Esophagus mucosa (tissue), 1 donor: ENCODE data around the gene LGI4. TPM values are rescaled to one million over a fixed set of nuclear protein-coding genes. Genes with fewer than 3 reads are reported as not detected.

Experiments
- ATAC-seq: fragments of 200-7000 bp; cut with Tn5 transposase; one replicate; pipeline ENCODE4 v1.9.1; 2020
- total RNA-seq: library from RNA; stranded (reverse); gene quantifications from one replicate; pipeline ENCODE4 v1.2.4, GENCODE V29; 2023
- donor health status: DM: yes; HTN: yes; CAD: no.

The LGI4 gene
- total RNA-seq, 1 donor from 2014 or later: 1.4 TPM

DNA sequence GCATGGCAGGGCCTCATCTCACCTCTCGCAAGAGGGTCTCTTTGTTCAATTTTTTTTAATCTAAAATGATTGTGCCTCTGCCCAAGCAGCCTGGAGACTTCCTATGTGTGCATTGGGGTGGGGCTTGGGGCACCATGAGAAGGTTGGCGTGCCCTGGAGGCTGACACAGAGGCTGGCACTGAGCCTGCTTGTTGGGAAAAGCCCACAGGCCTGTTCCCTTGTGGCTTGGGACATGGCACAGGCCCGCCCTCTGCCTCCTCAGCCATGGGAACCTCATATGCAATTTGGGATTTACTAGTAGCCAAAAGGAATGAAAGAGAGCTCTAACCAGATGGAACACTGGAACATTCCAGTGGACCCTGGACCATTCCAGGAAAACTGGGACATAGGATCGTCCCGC is 11.3 kb downstream of the LGI4 start:
- ATAC-seq: peak; percentile 5

DNA sequence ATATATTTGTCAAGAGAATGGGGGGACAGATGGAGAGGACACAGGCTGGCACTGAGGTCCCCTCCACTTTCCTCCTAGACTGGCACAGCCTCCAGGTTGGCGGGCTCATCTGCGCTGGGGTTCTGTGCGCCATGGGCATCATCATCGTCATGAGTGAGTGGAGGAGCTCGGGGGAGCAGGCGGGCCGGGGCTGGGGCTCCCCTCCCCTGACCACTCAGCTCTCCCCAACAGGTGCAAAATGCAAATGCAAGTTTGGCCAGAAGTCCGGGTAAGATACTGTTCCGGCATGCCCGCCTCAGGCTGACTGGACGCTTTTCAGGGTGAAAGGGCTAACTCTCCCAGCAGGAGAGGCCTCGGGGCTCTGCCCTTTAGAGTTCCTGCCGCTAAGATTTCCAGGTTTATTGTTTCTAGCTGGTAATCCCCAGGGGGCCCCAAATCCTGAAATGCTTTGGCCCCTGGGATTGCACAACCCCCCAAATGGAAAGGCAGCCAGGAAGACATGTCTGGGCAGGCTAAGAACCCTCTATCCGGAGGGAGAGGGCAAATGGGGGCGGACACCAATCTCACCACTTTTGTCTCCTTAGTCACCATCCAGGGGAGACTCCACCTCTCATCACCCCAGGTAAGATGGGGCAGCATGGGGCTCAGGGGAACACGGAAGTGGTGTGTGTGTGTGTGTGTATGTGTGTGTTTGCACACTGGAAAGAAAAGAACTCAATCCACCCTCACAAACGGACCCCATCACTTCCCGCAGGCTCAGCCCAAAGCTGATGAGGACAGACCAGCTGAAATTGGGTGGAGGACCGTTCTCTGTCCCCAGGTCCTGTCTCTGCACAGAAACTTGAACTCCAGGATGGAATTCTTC is 11.9 kb downstream of the LGI4 start:
- ATAC-seq: peak; percentile 30

DNA sequence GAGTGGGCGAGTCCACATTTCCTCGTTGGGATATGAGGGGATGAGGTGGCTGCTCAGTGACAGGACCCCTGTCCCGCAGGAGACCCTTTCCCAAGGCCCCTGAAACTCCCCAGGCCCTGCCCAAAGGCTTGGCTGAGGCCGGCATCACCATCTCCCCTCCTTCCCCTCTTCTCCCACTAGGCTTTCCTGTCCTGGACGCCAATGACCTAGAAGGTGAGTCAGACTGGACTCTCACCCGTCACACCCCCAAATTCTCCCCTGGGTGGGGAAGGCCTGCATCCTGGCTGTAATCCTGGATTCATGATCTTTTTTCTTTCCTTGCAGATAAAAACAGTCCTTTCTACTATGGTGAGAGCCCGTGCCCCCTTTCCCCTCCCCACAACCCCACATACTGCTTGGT is 14.0 kb downstream of the LGI4 start:
- no peak for ATAC-seq

DNA sequence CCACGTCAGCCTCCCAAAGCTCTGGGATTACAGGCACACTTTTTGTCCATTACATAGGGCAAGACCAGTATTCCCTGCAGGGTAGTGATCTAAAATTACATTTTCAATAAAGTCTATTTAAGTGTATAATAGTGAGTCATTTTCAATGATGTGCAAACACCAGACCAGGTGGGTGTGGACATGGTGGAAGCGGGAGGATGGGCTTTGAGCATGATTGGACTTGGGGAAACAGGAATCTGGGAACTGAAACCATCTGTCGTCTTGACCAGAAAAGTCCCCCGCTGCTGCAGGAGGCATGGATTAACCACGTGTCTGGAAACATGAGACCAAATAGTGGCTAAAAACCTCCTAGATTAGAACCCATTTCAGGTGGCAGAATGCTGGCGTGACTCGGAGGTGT is 14.4 kb downstream of the LGI4 start:
- peak; percentile 30 for ATAC-seq

DNA sequence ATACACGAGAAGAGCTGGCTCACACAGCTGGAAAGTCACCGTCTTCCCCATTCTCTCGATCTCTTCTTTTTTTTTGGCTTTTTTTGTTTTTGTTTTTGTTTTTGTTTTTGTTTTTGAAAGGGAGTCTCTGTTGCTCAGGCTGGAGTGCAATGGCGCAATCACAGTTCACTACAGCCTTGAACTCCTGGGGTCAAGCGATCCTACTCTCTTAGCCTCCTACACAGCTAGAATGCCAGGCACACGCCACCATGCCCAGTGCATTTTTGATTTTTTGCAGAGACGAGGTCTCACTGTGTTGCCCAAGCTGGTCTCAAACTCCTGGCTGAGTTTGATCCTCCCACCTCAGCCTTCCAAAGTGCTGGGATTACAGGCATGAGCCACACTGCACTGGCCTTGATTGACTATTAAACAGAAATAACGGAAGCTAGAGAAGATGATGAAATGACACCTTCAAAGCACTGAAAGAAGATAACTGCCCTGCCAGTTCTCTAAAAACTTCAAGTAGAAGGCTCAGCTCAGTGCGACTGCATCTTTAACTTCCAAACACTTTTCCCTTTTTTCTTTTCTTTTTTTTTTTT is 15.2 kb downstream of the LGI4 start:
- no peak for ATAC-seq

DNA sequence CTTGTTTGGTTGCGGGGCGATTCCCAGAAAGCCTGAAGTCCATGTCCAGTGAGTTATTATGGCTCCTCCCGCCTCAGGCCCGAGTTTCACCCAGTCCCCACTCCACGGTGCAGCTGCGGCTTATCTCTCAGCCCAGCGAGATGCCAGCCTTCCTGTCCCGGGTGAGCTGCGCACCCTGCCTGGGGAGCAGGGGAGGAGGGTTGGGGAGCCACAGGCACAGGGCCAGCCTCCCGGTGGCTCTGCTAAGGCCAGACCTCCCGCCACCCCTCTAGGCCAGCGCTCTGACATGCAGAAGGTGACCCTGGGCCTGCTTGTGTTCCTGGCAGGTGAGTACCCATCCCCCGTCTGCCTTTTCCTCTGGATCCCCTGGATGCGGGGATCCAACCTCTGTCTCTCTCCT is 15.8 kb downstream of the LGI4 start:
- ATAC-seq: no peak

DNA sequence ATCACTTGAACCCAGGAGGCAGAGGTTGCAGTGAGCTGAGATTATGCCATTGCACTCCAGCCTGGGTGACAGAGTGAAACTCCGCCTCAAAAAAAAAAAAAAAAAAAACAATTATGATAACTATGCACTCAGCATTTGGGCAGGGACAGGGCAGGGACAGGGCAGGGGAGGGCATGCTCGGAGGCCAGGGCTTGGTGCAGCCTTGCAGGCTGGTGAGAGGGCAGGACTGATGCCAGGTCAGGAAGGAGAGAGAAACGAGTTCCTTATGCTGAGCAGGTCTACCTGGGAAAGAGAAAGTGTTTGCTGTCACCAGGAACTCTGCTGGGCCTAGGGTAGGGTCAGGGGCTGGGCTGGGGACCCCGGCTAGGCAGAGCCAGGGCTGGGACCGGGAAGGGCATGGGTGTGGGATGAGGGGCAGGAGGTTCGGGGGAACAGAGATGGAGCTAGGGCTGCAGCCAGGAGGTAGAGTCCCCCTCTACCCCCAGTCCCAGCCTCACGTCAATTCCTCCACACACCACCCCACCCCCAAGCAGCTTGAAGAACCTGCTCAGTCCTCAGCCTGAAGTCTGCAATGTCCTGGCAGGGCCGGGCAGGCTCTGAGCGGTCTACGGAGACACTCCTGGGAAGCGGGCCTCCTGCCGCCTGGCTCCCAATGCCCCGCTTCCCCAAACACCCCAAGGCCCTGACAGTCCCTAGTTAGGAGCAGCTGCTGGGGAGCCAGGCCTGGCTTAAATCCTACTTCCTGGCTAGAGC is 16.4 kb downstream of the LGI4 start:
- peak; percentile 73 for ATAC-seq

DNA sequence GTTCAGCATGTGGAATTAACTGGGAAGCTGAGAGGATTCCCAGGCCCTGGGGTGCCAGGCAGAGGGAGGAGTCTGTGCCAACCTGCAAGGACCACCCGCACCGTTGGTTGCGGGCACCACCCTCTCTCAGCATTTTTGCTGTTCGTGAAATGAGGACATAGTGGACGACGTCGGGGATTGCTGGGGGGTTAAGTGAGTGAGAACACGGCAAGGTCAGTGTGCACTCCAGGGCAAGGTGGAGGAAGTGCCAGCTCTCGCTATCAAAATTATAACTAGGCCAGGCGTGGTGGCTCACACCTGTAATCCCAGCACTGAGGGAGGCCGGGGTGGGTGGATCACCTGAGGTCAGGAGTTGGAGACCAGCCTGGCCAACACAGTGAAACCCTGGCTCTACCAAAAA is 17.1 kb downstream of the LGI4 start:
- peak; percentile 1 for ATAC-seq

DNA sequence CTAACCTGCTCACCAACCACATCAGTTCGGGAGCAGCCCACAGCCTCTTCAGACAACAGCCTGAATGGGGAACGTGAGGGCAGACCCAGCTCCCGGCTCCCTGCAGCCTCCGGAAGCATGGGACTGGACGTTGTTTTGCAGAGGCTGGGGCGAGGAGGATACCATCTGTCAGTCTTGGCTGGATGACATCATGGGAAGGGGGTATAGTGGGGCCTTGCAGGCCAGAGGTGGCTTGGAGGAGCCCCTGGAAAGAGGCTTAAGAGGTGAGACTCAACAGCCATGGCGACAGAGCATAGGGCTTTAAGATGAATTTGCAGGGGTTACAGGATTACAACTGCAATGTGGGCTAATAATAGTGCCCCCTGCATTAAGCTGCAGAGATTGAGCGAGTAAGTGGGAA is 17.7 kb downstream of the LGI4 start:
- ATAC-seq: no peak

DNA sequence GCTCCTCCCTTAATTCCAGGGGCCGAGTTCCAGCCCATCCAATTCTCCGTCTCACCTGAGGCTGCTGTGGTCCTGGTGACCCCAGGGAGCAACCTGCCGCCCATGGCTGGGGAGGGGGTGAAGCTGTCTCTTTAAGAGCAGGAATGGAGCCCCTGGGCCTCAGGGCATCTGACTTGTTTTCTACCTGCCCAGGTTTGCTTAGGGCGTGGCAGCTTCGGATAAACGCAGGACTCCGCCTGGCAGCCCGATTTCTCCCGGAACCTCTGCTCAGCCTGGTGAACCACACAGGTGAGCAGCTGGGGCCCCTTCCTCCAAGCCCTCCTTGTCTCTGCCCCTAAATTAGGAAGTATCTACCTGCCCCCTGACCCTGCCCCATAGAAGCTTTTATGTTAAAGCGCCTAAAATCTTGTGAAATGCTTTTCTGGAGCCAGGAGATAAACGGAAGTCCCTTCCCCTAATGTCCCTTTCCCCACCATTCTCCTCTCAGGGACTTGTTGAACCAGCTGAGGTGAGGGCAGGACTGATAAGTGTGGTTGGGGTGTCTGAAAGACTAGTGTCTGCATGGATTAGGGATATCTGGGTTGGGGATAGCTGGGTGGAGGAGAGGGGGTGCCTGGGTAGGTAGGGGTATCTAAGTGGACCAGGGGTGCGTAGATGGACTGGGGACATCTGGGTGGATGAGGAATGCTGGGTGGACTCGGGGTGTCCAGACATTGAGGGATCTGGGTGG is 18.6 kb downstream of the LGI4 start:
- peak; percentile 43 for ATAC-seq

DNA sequence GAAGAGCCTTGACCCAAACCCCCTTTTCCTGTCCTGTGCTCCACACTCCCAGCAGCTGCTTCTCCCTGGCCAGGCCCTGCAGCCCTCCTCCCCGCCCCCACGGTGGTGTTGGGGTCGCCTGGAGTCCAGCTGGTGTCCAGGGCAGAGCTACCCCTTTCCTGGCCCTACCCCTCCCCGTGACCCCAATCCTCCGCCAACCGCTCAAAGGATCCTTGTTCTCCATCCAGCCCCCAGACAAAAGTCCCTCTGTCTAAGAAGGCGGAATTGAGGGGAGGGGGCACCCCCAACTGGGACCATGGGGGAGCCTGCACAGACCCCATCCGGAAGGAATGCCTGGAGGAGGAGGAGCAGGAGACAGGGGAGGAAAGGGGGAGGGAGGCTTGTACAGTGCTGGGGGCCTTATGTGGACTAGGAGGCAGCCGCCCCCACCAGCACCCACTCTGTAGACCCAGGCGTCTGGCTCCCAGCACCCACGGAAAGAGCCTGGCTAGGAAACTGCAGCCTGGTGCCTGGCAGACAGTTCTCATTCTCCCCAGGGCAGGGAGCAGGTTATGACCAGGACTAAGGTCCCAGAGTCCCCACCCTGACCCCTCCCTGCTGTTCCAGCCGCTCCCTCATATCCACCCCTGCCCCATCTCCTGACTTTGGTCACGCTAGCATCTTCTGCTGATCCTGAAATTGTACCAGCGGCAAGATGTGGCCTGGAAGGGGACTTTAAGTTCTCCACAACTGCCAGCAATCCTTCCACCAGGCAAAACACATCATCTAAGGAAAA is 19.5 kb downstream of the LGI4 start, which contains the start of gene FXYD3:
Gene FXYD3 (plus strand): TSS at position 647 of the 775 bp plus-strand sequence. CDS start 3,554 bp downstream, outside the sequence.
- peak; percentile 60 for ATAC-seq

DNA sequence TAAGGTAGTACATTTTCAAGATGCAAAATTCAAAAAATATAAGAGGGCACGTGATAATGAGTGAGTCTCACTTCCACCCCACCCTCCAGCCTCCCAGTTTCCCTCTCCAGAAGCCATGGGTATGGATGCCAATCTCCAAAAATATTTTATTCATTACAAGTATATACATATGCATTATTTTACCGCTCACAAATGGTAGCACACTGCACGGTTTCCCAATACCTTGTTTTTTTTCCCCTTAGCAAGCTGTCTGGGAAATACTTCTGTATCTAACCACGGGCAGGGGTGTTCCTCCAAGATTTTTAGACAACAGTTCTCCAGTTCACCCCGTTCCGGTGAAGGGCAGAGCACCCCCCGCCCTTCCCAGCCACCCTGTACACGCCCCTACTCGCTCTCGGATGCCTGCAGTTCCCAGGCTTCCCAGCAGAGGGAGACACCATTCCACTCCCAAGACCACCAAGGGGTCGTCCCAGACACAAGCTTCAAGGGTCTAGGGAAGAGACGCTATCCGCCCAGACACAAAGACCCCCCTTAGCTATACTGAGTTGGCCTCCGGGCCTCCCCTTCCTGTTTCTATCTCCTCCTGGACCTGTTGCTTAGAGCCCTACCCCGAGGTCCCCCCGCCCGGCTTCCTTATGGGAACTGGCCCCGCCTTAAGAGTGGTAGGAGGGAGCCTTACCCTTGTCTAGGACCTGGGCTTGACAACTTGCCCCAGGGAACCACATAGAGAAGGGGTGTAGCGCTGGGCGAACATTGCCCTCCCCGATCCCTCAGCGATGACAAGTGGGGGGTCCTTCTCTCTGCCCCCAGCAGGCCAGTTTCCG is 20.3 kb downstream of the LGI4 start:
- peak; percentile 35 for ATAC-seq

DNA sequence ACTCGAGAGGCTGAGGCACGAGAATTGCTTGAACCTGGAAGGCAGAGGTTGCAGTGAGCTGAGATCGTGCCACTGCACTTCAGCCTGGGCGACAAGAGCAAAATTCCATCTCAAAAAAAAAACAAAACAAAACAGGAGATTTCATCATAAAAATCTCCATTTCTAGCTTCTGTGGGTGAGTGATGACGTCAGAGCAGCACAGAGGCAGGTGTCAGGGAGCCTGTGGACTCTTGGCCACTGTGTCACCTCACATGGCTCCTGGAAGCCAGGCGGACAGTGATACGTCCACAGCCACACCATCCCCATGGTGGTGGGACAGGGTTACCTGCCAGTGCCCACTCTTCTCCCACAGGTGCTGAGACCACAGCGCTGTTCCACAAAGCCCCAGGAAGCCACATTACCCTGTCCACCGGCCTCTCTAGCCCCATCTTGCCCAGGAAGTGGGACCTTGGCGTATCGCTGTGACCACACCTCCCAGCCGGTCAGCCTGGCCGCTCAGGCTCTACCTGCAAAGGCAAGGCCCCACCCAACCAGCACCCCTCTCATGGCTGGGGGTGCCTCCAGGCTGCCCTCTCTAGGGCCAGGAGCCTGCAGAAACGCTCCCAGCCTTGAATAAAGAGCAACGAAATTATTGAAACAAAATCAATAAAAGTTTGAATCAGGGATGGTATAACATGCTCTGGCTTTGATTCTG is 21.7 kb downstream of the LGI4 start:
- no peak for ATAC-seq

DNA sequence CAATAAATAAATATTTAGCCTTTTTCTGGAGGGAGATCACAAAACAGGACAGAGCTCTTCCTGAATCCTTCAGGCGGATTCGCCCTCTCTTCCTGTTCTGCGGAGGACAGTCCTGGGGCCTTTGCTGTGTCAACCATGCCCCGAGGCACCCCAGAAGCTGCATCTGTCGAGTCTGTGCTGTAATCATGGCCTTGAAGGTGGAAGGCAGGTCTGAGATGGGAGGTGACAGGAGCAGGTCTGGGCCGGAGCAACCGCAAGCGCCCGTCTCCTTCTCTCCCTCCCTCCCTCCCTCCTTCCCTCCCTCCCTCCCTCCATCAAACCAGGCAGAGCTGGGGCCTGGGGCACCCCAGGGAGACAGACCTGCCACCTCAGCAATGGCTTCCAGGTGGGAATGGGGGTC is 23.9 kb downstream of the LGI4 start:
- no peak for ATAC-seq

DNA sequence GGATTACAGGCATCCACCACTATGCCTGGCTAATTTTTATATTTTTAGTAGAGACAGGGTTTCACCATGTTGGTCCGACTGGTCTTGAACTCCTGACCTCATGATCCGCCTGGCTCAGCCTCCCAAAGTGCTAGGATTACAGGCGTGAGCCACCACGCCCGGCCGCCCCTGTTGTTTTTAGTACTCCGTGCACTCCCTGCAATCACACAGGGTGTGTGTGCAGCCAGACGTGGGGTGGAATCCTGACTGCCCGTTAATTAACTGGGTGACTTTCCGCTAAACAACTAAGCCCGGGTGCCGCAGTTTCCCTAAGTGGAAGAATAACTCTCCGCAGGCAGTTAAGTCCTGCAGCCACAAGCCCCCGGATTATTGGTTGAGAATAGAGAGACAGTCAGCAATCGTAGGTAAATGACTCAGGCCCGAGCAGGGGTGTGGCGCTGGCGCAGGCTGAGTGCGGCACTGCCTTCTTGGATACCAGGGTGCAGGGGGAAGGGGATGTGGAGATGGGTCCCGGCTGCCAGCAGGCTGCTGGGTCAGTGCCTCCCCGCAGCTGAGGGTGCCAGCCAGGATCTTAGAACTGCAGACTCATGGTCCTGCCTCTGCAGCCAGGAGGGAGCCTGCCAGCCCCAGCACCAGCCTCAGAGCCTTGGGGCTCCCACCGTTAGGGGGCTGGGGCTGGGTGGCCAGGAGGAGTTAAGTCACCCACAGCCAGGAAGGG is 25.3 kb downstream of the LGI4 start:
- ATAC-seq: peak; percentile 77

DNA sequence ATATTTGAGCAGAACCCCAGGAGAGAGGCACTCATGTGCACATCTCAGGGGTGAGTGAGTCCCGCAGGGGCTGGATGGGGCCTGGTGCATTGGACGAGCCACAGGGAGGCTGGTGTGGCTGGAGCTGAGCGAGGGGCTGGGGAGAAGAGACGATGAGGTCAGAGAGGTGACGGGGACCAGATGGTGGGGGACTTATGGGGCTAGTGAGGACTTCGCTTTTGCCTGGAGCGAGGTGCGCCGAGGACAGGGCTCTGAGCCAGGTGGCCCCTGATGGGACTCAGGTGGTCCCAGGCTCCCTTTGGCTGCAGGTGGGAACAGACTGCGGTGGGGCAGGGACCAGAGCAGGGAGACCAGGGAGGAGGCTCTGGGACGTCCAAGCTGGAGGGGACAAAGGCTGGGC is 26.1 kb downstream of the LGI4 start:
- ATAC-seq: no peak

DNA sequence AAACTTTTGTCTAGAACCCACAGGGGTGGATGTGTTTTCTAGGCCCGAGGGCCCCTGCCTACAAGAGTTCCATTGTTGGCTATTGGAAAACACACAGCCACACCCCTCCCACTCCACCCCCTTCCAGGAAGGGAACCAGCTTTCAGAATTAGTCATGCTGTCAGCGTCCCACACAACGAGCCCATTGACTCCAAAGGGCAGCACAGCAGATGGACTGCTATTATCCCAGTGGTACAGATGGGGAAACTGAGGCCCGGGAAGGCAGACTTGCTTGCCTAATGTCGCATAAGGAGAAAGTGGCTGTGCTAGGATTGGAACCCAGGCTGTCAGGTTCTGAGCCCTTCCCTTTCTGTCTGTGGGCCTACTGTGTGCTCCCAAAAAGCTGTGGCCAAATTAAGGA is 27.3 kb downstream of the LGI4 start:
- peak; percentile 81 for ATAC-seq

DNA sequence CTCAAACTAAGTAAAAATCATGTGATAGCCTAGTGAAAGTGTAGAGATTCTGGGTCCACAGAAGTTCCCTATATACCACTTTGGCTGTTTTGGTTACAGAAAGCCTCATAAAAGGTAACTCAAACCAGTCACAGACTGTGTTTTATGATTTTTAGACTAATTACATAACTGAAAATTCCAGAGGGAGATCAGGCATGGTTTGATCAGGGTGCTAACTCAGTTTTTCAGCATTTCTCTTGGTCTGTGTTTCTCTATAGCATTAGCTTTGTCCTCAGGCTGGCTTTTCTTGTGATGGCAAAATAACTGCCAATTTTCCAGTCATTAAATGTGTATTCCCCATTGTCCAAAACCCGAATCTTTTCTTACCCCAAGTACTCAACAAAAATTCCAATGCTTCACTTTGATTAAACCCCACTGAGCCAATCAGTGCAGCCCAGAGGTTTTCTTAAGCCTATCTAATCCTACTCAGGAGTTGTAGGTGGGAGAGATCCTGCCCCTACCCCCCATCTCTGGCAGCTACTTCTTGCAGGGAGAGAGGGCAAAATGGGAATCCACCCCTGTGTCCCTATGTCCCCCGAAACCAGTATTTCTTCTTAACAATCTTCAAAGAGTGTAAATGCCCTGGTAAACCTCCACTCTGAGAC is 27.8 kb downstream of the LGI4 start:
- ATAC-seq: no peak

DNA sequence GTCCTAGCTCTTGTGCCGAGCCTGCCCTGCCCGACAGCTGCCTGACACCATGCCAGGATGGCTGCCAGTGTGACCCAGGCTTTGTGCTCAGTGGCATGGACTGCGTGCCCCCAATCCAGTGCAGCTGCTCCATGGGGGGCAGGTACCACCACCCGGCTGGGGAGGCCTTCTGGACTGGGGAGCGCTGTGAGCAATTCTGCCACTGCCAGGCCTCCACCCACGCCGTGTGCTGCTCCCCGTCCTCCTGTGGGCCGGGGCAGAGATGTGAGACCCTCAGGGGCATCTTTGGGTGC is 28.6 kb downstream of the LGI4 start:
- no peak for ATAC-seq
